Pancreas (tissue), 10 donors: ENCODE data around the gene GPC5. TPM values are rescaled to one million over a fixed set of nuclear protein-coding genes. Genes with fewer than 3 reads are reported as not detected.
"Not testable (repeated sequence)": the region's sequence is repeated elsewhere in the genome, so short reads cannot be mapped to it uniquely, and the experiment has no call there.

ENCODE experiments used
- ATAC-seq, 4 donors: fragments of 200-7000 bp; cut with Tn5 transposase; one replicate each; pipeline versions ENCODE4 v1.8.0 to v1.9.1; 2020; ENCODE audit warnings: mild to moderate bottlenecking in 4 of 4, moderate library complexity in 4 of 4
- DNase-seq, 6 donors: peaks; one replicate each; pipeline ENCODE4 v3.0.0-alpha.2; 2020
- FAIRE-seq: peaks from 2 replicates; lab custom pipeline; 2012; peaks lifted over from hg19 to GRCh38; lab: Jason Lieb, UNC
- H3K27ac ChIP-seq, 4 donors: fragments of 200-600 bp; sonication (generic); 1 replicate in 3 of 4; 2 replicates in 1 of 4; pipeline versions ENCODE4 v1.5.0 to v1.8.0; 2020
- H3K27me3 ChIP-seq, 4 donors: fragments of 200-600 bp; one replicate each; pipeline ENCODE4 v1.8.0; 2021
- H3K36me3 ChIP-seq, 3 donors: fragments of 200-600 bp; sonication (generic) in 1 of 3; one replicate each; pipeline versions ENCODE4 v1.5.0 to v1.8.0; 2020 to 2021
- H3K4me1 ChIP-seq, 3 donors: fragments of 200-600 bp; one replicate each; pipeline ENCODE4 v1.8.0; 2021
- H3K4me3 ChIP-seq, 4 donors: fragments of 200-600 bp; sonication (generic) in 2 of 4; one replicate each; pipeline versions ENCODE4 v1.5.0 to v1.8.0; 2020 to 2021
- H3K9me3 ChIP-seq, 4 donors: fragments of 200-600 bp; one replicate each; pipeline ENCODE4 v1.8.0; 2021
- CTCF ChIP-seq, 4 donors: fragments of 200-600 bp; sonication (generic) in 3 of 4; IDR thresholded peaks; one replicate each; pipeline versions ENCODE4 v1.5.0 to v1.8.0; 2021; ENCODE audit warnings: antibody characterized with exemption in 4 of 4
- WGBS, 2 donors: extraction: QIAGEN DNeasy Blood & Tissue Kit; methylation state at CpG; one replicate each; pipeline ENCODE4 v1.1.7; 2013; 5-methylcytosine and 5-hydroxymethylcytosine counted together
- intact Hi-C, 3 donors: fragments of 100-400 bp; cut with DNase I; formaldehyde crosslinking; loops; one replicate each; pipeline versions ENCODE4 v1.11.1 to v1.14.2; 2022
- polyA plus RNA-seq, 2 donors: library from polyadenylated mRNA; stranded (reverse); fragments of 200-250 nt; gene quantifications; one replicate each; pipeline ENCODE4 v1.2.3, GENCODE V29; 2013
- total RNA-seq, 6 donors: library from RNA; stranded (reverse); fragmentation: NEBNext Ultra II Directional in 4 of 6; extraction: Animal tissue kit (Norgen Biotek cat#: 25700) in 4 of 6; gene quantifications; one replicate each; pipeline versions ENCODE4 v1.2.1 to v1.2.4, GENCODE V29; 2021 to 2023
- donor health status: healthy with polysubstance abuse.
- donor health status: DM: no; HTN: no; CAD: no; lungs with moderate emphysema.
- donor health status: DM: no; HTN: no; CAD: no.
- donor health status: control.
- donor health status: control.
- donor health status: Bipolar disorder and iron deficiency.
- donor health status: DM: yes; HTN: yes; CAD: no.
- donor health status: DM: no; HTN: no; CAD: no.
- donor health status: DM: no; HTN: no; CAD: no.
- donor health status: DM: yes; HTN: yes; CAD: no.

Gene GPC5
- total and polyA plus RNA-seq, 8 donors = 0.12 to 0.35 (median 0.35) TPM; not detected in 5

GRCh38 chr13:91351980-91352379 is 46.4 kb upstream of the GPC5 start:
- TF ChIP-seq CTCF (IDR thresholded peaks at IDR 0.05) = no peak
- ATAC-seq (no peak), FAIRE-seq (no peak), DNase-seq (no peak)
- WGBS, 2 donors = 87 to 97% methylated on average over 2 of the region's 2 CpGs
- Histone ChIP-seq H3K4me3 (no peak overlapping the region), H3K9me3 (no peaks in the 10 kb centered on the region), H3K27me3 (no peaks in the 10 kb centered on the region), H3K36me3 (peaks cover 0 to 8% (median 5%) of the 10 kb centered on the region in 3 donors), H3K27ac (no peak overlapping the region), H3K4me1 (peaks cover 10 to 28% (median 26%) of the 10 kb centered on the region in 3 donors)
- intact Hi-C loops = no loop called here

- ATAC-seq, FAIRE-seq, H3K36me3 ChIP-seq, intact Hi-C loops, H3K9me3 ChIP-seq, H3K4me3 ChIP-seq, H3K27me3 ChIP-seq, H3K27ac ChIP-seq, DNase-seq: not testable (repeated sequence)
- H3K4me1 ChIP-seq = peaks cover 10 to 28% (median 26%) of the 10 kb centered on the region in 3 donors
- WGBS, 2 donors = 89% methylated on average over 7 of the region's 7 CpGs
Observed at GRCh38 chr13:91352891-91353290, 45.5 kb upstream of the GPC5 start.

GRCh38 chr13:91353494-91353893 is 44.9 kb upstream of the GPC5 start:
- intact Hi-C loops = no loop called here
- Histone ChIP-seq H3K36me3 (peaks cover 0 to 8% (median 5%) of the 10 kb centered on the region in 3 donors), H3K27ac (no peak overlapping the region), H3K9me3 (no peaks in the 10 kb centered on the region), H3K4me3 (no peak overlapping the region), H3K4me1 (peaks cover 10 to 28% (median 26%) of the 10 kb centered on the region in 3 donors), H3K27me3 (no peaks in the 10 kb centered on the region)
- FAIRE-seq (no peak), ATAC-seq (no peak), DNase-seq (no peak)
- 18 to 35% methylated on average over 1 of the region's 1 CpG for WGBS, 2 donors
- no peak for TF ChIP-seq CTCF (IDR thresholded peaks at IDR 0.05)

GRCh38 chr13:91355099-91355825 is 43.2 kb upstream of the GPC5 start:
- Histone ChIP-seq H3K27me3 (no peaks in the 10 kb centered on the region), H3K36me3 (peaks cover 0 to 8% (median 5%) of the 10 kb centered on the region in 3 donors), H3K27ac (no peak overlapping the region), H3K9me3 (no peaks in the 10 kb centered on the region), H3K4me3 (no peak overlapping the region), H3K4me1 (peaks cover 0 to 20% (median 16%) of the 10 kb centered on the region in 3 donors)
- FAIRE-seq = no peak
- DNase-seq = no peak
- no peak for TF ChIP-seq CTCF (IDR thresholded peaks at IDR 0.05)
- intact Hi-C loops = no loop called here
- 96 to 97% methylated on average over 6 of the region's 6 CpGs for WGBS, 2 donors
- ATAC-seq = no peak

GRCh38 chr13:91355826-91356710 is 42.4 kb upstream of the GPC5 start:
- no peak for TF ChIP-seq CTCF (IDR thresholded peaks at IDR 0.05)
- intact Hi-C loops = no loop called here
- ATAC-seq (no peak), DNase-seq (no peak), FAIRE-seq (no peak)
- Histone ChIP-seq H3K27me3 (no peaks in the 10 kb centered on the region), H3K4me3 (no peak overlapping the region), H3K9me3 (no peaks in the 10 kb centered on the region), H3K36me3 (peaks cover 0 to 8% (median 5%) of the 10 kb centered on the region in 3 donors), H3K4me1 (peaks cover 0 to 16% (median 8%) of the 10 kb centered on the region in 3 donors), H3K27ac (no peak overlapping the region)
- WGBS, 2 donors = 97% methylated on average over 6 of the region's 6 CpGs
